Left lung (tissue), 10 donors: ENCODE data around the gene GCSH. TPM values are rescaled to one million over a fixed set of nuclear protein-coding genes. Genes with fewer than 3 reads are reported as not detected.

Experiments
- ATAC-seq: fragments of 200-7000 bp; cut with Tn5 transposase; one replicate; pipeline ENCODE4 v1.9.1; 2020; ENCODE audit warnings: moderate library complexity
- DNase-seq, 4 donors: peaks; one replicate each; pipeline ENCODE4 v3.0.0-alpha.2; 2013 to 2020
- H3K27ac ChIP-seq, 2 donors: fragments of 200-600 bp; sonication (generic) in 1 of 2; one replicate each; pipeline versions ENCODE4 v1.5.0 to v1.8.0; 2020 to 2021
- H3K27me3 ChIP-seq, 2 donors: fragments of 200-600 bp; sonication (generic) in 1 of 2; one replicate each; pipeline versions ENCODE4 v1.5.0 to v1.8.0; 2020 to 2021
- H3K36me3 ChIP-seq, 2 donors: fragments of 200-600 bp; sonication (generic) in 1 of 2; one replicate each; pipeline versions ENCODE4 v1.5.0 to v1.8.0; 2020 to 2021
- H3K4me1 ChIP-seq, 2 donors: fragments of 200-600 bp; one replicate each; pipeline ENCODE4 v1.8.0; 2021
- H3K4me3 ChIP-seq, 2 donors: fragments of 200-600 bp; sonication (generic) in 1 of 2; one replicate each; pipeline versions ENCODE4 v1.5.0 to v1.8.0; 2020 to 2021; ENCODE audit warnings: mild to moderate bottlenecking in 1 of 2
- H3K9me3 ChIP-seq, 2 donors: fragments of 200-600 bp; sonication (generic) in 1 of 2; one replicate each; pipeline versions ENCODE4 v1.5.0 to v1.8.0; 2020 to 2021
- intact Hi-C, 2 donors: fragments of 100-400 bp; cut with DNase I; formaldehyde crosslinking; loops; one replicate each; pipeline versions ENCODE4 v1.11.2 to v1.14.2; 2022
- polyA plus RNA-seq, 6 donors: library from polyadenylated mRNA; unstranded; fragments of 120-200 nt; gene quantifications; one replicate each; pipeline ENCODE4 v1.2.1, GENCODE V29; 2013; ENCODE audit not compliant: insufficient read length in 6 of 6
- total RNA-seq, 2 donors: library from RNA; stranded (reverse); fragmentation: NEBNext Ultra II Directional; extraction: Animal tissue kit (Norgen Biotek cat#: 25700); gene quantifications; one replicate each; pipeline ENCODE4 v1.2.1, GENCODE V29; 2021
- TF ChIP-seq, protein P1 (sequence below), 2 donors: fragments of 200-600 bp; sonication (generic) in 1 of 2; IDR thresholded peaks; one replicate each; pipeline versions ENCODE4 v1.5.0 to v1.8.0; 2021; ENCODE audit warnings: antibody characterized with exemption in 2 of 2
- donor health status: DM: no; HTN: yes; CAD: no.
- donor health status: DM: no; HTN: no; CAD: no.

GCSH gene
- total and polyA plus RNA-seq, 8 donors = 22.2 to 68.9 (median 65.4) TPM

DNA sequence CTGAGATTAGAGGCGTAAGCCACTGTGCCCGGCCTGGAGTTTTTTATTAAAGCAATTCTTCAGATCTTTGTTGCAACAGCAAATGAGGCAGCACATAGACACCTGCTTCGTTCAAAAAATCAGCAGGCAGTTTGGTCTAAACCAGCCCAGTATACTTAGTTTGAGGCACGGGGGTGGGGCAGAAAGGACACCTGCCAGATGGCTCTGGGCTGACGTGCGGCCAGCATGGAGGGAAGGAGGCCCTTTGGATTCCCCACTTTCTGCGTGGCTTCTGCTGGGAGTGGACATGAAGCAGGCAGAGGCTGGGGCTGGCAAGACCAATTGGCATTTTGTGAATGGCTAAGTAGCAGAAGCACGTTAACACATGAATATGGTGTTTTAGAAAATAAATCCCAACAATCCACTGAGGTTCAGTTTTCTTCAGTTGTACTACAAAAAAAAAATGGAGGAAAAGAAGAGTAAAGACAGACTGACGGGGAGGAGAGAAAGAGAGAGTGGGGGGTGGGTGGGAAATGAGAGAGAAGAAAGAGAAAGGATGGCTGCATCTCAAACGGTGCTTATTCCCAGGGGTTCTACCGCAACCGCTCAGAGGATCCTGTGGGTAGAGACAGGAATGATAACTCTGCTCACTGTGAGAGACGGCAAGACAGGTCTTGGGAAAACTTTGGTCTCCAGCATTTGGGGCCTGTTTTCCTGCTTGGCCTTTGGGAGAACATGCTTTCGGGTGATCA is 35.5 kb downstream of the GCSH start:
- Histone ChIP-seq H3K27me3 (no peaks in the 10 kb centered on the region), H3K27ac (no peak overlapping the region), H3K36me3 (no peaks in the 10 kb centered on the region), H3K4me3 (no peak overlapping the region), H3K4me1 (no peaks in the 10 kb centered on the region), H3K9me3 (no peaks in the 10 kb centered on the region)
- intact Hi-C loops = no loop called here
- ATAC-seq (no peak), DNase-seq (no peak)
- TF ChIP-seq, protein P1, sequence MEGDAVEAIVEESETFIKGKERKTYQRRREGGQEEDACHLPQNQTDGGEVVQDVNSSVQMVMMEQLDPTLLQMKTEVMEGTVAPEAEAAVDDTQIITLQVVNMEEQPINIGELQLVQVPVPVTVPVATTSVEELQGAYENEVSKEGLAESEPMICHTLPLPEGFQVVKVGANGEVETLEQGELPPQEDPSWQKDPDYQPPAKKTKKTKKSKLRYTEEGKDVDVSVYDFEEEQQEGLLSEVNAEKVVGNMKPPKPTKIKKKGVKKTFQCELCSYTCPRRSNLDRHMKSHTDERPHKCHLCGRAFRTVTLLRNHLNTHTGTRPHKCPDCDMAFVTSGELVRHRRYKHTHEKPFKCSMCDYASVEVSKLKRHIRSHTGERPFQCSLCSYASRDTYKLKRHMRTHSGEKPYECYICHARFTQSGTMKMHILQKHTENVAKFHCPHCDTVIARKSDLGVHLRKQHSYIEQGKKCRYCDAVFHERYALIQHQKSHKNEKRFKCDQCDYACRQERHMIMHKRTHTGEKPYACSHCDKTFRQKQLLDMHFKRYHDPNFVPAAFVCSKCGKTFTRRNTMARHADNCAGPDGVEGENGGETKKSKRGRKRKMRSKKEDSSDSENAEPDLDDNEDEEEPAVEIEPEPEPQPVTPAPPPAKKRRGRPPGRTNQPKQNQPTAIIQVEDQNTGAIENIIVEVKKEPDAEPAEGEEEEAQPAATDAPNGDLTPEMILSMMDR (IDR thresholded peaks at IDR 0.05) = no peak

- H3K4me1 ChIP-seq = no peaks in the 10 kb centered on the region
- TF ChIP-seq, protein P1 (IDR thresholded peaks at IDR 0.05) = no peak
- H3K27ac ChIP-seq = no peak overlapping the region
- ATAC-seq = no peak
- peaks cover 0 to 19% of the 10 kb centered on the region in 2 donors for H3K9me3 ChIP-seq
- no peaks in the 10 kb centered on the region for H3K36me3 ChIP-seq
- no peaks in the 10 kb centered on the region for H3K27me3 ChIP-seq
- H3K4me3 ChIP-seq = no peak overlapping the region
- no peak for DNase-seq
- intact Hi-C loops = no loop called here
Observed at GRCh38 chr16:81053761-81054160, 42.4 kb downstream of the GCSH start.

DNA sequence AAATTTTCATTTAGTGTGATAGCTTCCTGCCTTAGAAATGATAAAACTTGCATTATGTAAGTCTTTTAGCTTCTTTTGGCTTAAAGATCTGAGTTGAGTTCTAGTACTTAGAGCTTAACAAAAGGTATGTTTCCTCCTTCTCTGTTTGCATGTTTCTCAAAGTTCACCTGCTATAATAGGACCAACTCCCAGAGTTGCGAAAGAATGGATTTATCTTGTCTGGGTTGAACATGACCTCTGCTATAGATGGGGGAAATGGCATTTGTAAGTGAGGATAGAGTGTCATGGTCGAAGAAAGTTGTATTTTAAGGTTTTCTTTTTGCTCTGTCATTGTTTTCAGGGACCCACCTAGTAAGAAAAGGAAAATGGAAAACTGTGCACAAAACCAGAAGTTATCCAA is 53.4 kb downstream of the GCSH start:
- DNase-seq (no peak), ATAC-seq (no peak)
- Histone ChIP-seq H3K27me3 (no peaks in the 10 kb centered on the region), H3K27ac (no peak overlapping the region), H3K9me3 (peaks cover 0 to 1% of the 10 kb centered on the region in 2 donors), H3K36me3 (peaks cover 0 to 50% of the 10 kb centered on the region in 2 donors), H3K4me1 (peaks cover 0 to 9% of the 10 kb centered on the region in 2 donors), H3K4me3 (no peak overlapping the region)
- intact Hi-C loops = no loop called here
- TF ChIP-seq, protein P1 (IDR thresholded peaks at IDR 0.05) = no peak

- intact Hi-C loops = no loop called here
- Histone ChIP-seq H3K4me3 (no peak overlapping the region), H3K36me3 (peaks cover 0 to 50% of the 10 kb centered on the region in 2 donors), H3K27ac (no peak overlapping the region), H3K9me3 (no peaks in the 10 kb centered on the region), H3K27me3 (no peaks in the 10 kb centered on the region), H3K4me1 (peaks cover 8 to 20% of the 10 kb centered on the region in 2 donors)
- ATAC-seq (no peak), DNase-seq (no peak)
- TF ChIP-seq, protein P1 (IDR thresholded peaks at IDR 0.05) = no peak
Observed at GRCh38 chr16:81041696-81042095, 54.5 kb downstream of the GCSH start.

- H3K4me1 ChIP-seq = peaks cover 9 to 25% of the 10 kb centered on the region in 2 donors
- intact Hi-C loops = no loop called here
- H3K27ac ChIP-seq = no peak overlapping the region
- ATAC-seq = no peak
- no peak for DNase-seq
- TF ChIP-seq, protein P1 (IDR thresholded peaks at IDR 0.05) = no peak
- H3K4me3 ChIP-seq = no peak overlapping the region
- peaks cover 0 to 47% of the 10 kb centered on the region in 2 donors for H3K36me3 ChIP-seq
- no peaks in the 10 kb centered on the region for H3K27me3 ChIP-seq
- H3K9me3 ChIP-seq = no peaks in the 10 kb centered on the region
Observed at GRCh38 chr16:81040842-81041241, 55.4 kb downstream of the GCSH start.
